ENCODE results near the gene IRF2. TPM values are rescaled to one million over a fixed set of nuclear protein-coding genes. Genes with fewer than 3 reads are reported as not detected.

The IRF2 gene
- polyA plus RNA-seq, 6 donors from 2014 or later = 119 to 174 (median 151) TPM

DNA sequence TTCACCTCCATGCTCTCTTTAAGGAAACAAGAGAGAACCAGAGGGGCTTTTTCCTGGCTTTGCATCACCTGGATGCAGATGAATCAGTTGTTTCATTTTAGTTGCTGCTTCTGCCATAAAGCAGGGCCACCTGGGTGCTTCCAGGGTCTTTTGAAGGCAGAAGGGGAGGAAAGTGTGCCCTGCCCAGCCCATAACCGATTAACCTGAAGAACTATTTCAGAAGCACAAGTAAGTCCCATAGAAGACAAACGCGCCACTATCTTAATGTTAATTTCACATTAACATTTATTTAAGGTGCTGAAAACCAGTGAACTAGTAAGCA lies 32.1 kb downstream of the IRF2 start:
- Mint-ChIP-seq H3K4me1 (peaks cover 84 to 94% (median 89%) of the 10 kb centered on the region in 3 donors), H3K4me3 (peak overlapping the region in 3 of 8 donors; percentile 33 to 55 (median 39)), H3K9me3 (no peaks in the 10 kb centered on the region), H3K27ac (peak overlapping the region in 3 of 6 donors; percentile 15 to 90 (median 60)), H3K27me3 (no peaks in the 10 kb centered on the region), H3K36me3 (peaks cover 8 to 15% of the 10 kb centered on the region in 2 donors)
- DNase-seq = no peak
- ATAC-seq (ENCODE audit: low read depth in 2 of 2) = no peak

- DNase-seq = no peak
- H3K36me3 Mint-ChIP-seq = peaks cover 8 to 12% of the 10 kb centered on the region in 2 donors
- H3K4me1 Mint-ChIP-seq = peaks cover 81 to 95% (median 88%) of the 10 kb centered on the region in 3 donors
- no peaks in the 10 kb centered on the region for H3K27me3 Mint-ChIP-seq
- H3K9me3 Mint-ChIP-seq = no peaks in the 10 kb centered on the region
- H3K27ac Mint-ChIP-seq = peak overlapping the region; percentile 15 to 90 (median 44)
- no peak for ATAC-seq (ENCODE audit: low read depth in 2 of 2)
- H3K4me3 Mint-ChIP-seq = peak overlapping the region in 2 of 8 donors; percentile 39 to 55
Observed at GRCh38 chr4:184441461-184442313, 32.7 kb downstream of the IRF2 start.

DNA sequence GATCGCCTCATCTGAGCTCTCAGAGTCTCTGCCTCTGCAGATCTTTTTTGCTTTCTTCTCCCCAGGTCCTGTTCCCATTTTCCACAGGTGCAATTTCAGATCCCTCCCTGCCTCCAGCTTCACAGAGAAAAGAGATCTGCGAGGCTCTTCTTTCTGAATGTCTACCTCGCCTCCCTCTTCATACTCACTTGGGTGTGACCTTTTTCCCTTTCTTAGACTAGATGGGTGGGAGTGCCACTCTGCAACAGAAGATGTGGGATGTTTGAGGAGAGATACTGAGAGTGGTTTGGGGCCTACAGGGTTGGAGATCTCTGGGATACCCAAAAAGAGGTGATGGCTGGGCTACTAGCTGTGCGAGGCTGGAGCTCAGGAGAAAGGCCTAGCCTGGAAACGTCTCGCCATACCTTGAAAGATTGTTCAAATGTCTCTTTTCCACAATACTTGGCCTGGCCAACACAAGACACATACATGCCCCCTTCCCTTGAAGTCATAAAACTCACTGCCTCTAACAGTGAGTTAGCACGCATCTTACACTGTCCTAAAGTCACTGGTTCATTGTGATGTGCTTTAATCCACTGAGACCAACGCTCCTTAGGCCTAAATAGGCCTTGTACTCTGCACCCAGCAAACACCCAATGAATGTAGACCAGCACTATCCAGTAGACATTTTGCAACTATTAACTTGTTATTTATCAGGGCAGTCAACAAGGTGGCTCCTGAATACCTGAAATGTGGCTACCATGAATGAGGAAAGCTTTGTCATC lies 33.6 kb downstream of the IRF2 start:
- ATAC-seq (ENCODE audit: low read depth in 2 of 2) (no peak), DNase-seq (no peak)
- Mint-ChIP-seq H3K4me1 (peaks cover 79 to 94% (median 90%) of the 10 kb centered on the region in 3 donors), H3K4me3 (peak overlapping the region in 1 of 8 donors; percentile 16), H3K36me3 (peaks cover 4 to 6% of the 10 kb centered on the region in 2 donors), H3K27me3 (no peaks in the 10 kb centered on the region), H3K9me3 (no peaks in the 10 kb centered on the region), H3K27ac (peak overlapping the region in 4 of 6 donors; percentile 16 to 86 (median 64))

DNA sequence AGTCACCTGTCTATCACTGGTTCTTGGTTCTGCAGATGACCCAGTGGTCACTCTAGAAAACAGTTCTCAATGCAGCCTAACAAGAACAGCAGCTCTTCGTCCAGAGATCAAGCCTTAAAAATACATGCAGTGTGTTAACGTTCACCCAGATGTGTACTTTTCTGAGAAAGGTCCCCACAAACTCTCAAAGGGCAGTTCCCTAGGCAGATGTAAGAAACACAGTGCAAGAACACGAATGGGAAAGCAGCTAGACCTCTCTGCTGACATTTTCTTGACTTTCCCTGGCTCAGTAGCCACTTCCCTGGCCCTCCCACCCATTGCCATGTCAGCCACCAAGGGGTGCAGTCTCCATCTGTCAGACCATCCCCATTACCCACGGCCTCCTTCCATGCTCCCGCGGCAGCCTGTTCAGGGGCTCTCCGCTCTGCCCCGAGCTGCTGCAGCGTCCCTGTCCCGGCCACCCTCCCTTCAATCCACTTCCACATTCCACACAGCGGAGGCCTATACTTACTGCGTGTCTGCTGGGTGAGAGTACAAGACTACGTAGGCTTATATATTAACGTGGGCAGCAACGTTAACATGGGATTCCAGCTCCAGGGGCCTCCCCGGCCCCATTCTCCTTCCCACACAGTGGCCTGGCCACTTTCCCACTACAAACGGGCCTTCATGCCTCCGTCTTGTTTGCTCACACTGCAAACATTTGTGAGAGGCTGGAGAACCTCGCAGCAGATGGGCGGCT lies 34.3 kb downstream of the IRF2 start:
- H3K36me3 Mint-ChIP-seq = peaks cover 0 to 6% of the 10 kb centered on the region in 2 donors
- DNase-seq = no peak
- H3K27ac Mint-ChIP-seq = peak overlapping the region in 5 of 6 donors; percentile 16 to 87 (median 74)
- H3K4me3 Mint-ChIP-seq = no peak overlapping the region
- no peaks in the 10 kb centered on the region for H3K27me3 Mint-ChIP-seq
- ATAC-seq (ENCODE audit: low read depth in 2 of 2) = no peak
- peaks cover 78 to 94% (median 89%) of the 10 kb centered on the region in 3 donors for H3K4me1 Mint-ChIP-seq
- H3K9me3 Mint-ChIP-seq = no peaks in the 10 kb centered on the region

- H3K9me3 Mint-ChIP-seq = no peaks in the 10 kb centered on the region
- no peaks in the 10 kb centered on the region for H3K27me3 Mint-ChIP-seq
- peaks cover 0 to 6% of the 10 kb centered on the region in 2 donors for H3K36me3 Mint-ChIP-seq
- DNase-seq (no peak), ATAC-seq (ENCODE audit: low read depth in 2 of 2) (no peak)
- peaks cover 73 to 93% (median 84%) of the 10 kb centered on the region in 3 donors for H3K4me1 Mint-ChIP-seq
- H3K4me3 Mint-ChIP-seq = no peak overlapping the region
- peak overlapping the region in 3 of 6 donors; percentile 50 to 83 (median 74) for H3K27ac Mint-ChIP-seq
Observed at GRCh38 chr4:184439386-184439785, 35.0 kb downstream of the IRF2 start.

GRCh38 chr4:184438375-184438774 lies 36.0 kb downstream of the IRF2 start:
- H3K27ac Mint-ChIP-seq = peak overlapping the region in 5 of 6 donors; percentile 40 to 91 (median 88)
- DNase-seq (no peak), ATAC-seq (ENCODE audit: low read depth in 2 of 2) (peak in 1 of 2 donors; percentile 38)
- peak overlapping the region in 6 of 8 donors; percentile 1 to 53 (median 22) for H3K4me3 Mint-ChIP-seq
- peaks cover 63 to 89% (median 82%) of the 10 kb centered on the region in 3 donors for H3K4me1 Mint-ChIP-seq
- H3K36me3 Mint-ChIP-seq = peaks cover under 1 to 2% of the 10 kb centered on the region in 2 donors
- H3K27me3 Mint-ChIP-seq = no peaks in the 10 kb centered on the region
- H3K9me3 Mint-ChIP-seq = no peaks in the 10 kb centered on the region

- Mint-ChIP-seq H3K27ac (peak overlapping the region; percentile 40 to 91 (median 77)), H3K36me3 (peaks cover 0 to 9% of the 10 kb centered on the region in 2 donors), H3K9me3 (no peaks in the 10 kb centered on the region), H3K4me1 (peaks cover 65 to 89% (median 83%) of the 10 kb centered on the region in 3 donors), H3K27me3 (no peaks in the 10 kb centered on the region), H3K4me3 (peak overlapping the region in 6 of 8 donors; percentile 22 to 80 (median 33))
- peak; percentile 91 to 92 for ATAC-seq (ENCODE audit: low read depth in 2 of 2)
- no peak for DNase-seq
Observed at GRCh38 chr4:184437565-184438265, 36.6 kb downstream of the IRF2 start.

GRCh38 chr4:184434501-184435066 lies 39.8 kb downstream of the IRF2 start:
- H3K36me3 Mint-ChIP-seq = peaks cover 0 to 15% of the 10 kb centered on the region in 2 donors
- H3K4me3 Mint-ChIP-seq = no peak overlapping the region
- H3K27me3 Mint-ChIP-seq = no peaks in the 10 kb centered on the region
- DNase-seq = no peak
- peaks cover 62 to 87% (median 84%) of the 10 kb centered on the region in 3 donors for H3K4me1 Mint-ChIP-seq
- H3K27ac Mint-ChIP-seq = peak overlapping the region in 1 of 6 donors; percentile 11
- H3K9me3 Mint-ChIP-seq = no peaks in the 10 kb centered on the region
- ATAC-seq (ENCODE audit: low read depth in 2 of 2) = no peak

GRCh38 chr4:184434021-184434420 lies 40.3 kb downstream of the IRF2 start:
- ATAC-seq (ENCODE audit: low read depth in 2 of 2) = no peak
- Mint-ChIP-seq H3K4me1 (peaks cover 64 to 88% (median 85%) of the 10 kb centered on the region in 3 donors), H3K9me3 (no peaks in the 10 kb centered on the region), H3K27ac (peak overlapping the region in 4 of 6 donors; percentile 39 to 76 (median 44)), H3K4me3 (no peak overlapping the region), H3K27me3 (no peaks in the 10 kb centered on the region), H3K36me3 (peaks cover 0 to 15% of the 10 kb centered on the region in 2 donors)
- DNase-seq = no peak

DNA sequence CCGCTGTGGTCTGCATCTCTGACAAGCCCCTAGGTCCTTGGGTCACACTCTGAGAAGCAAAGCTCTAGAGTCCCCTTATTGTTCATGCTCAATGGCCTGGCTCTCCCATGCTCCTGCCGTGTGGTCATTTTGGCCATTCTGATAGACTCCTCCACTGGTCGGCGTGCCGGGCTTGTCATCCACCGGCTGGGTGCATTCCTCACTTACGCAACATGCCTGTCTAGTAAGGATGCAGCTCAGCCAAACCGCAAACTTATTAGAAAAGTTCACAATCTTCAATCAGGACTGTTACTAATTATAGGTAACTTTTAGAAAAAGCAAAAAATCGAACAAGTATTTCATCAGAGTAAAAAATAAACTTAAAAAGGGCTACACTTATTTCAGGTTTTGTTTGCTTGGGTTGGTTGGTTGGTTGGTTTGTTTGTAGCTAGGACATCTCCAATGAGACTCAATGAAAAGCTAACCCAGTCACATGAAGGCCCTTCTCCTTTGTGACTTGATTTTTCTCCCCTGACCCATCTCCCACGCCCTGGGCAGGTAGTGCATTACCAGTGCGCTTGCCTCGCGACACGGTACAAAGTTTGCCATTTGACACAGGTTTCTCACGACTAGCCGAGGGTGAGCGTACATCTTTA lies 41.0 kb downstream of the IRF2 start:
- peaks cover 0 to 16% of the 10 kb centered on the region in 2 donors for H3K36me3 Mint-ChIP-seq
- H3K27ac Mint-ChIP-seq = peak overlapping the region in 4 of 6 donors; percentile 47 to 86 (median 75)
- no peak overlapping the region for H3K4me3 Mint-ChIP-seq
- H3K9me3 Mint-ChIP-seq = no peaks in the 10 kb centered on the region
- DNase-seq (no peak), ATAC-seq (ENCODE audit: low read depth in 2 of 2) (no peak)
- peaks cover 58 to 86% (median 80%) of the 10 kb centered on the region in 3 donors for H3K4me1 Mint-ChIP-seq
- H3K27me3 Mint-ChIP-seq = no peaks in the 10 kb centered on the region

GRCh38 chr4:184432127-184432922 lies 42.0 kb downstream of the IRF2 start:
- Mint-ChIP-seq H3K4me1 (peaks cover 50 to 82% (median 79%) of the 10 kb centered on the region in 3 donors), H3K27me3 (no peaks in the 10 kb centered on the region), H3K36me3 (peaks cover 0 to 27% of the 10 kb centered on the region in 2 donors), H3K27ac (peak overlapping the region in 4 of 6 donors; percentile 4 to 75 (median 62)), H3K4me3 (no peak overlapping the region), H3K9me3 (no peaks in the 10 kb centered on the region)
- ATAC-seq (ENCODE audit: low read depth in 2 of 2) = no peak
- DNase-seq = no peak

All from naive B cell (primary cell).